ENCODE data around the gene DPM1. TPM values are rescaled to one million over a fixed set of nuclear protein-coding genes. Genes with fewer than 3 reads are reported as not detected.
A peak's percentile ranks its signal among the peaks of the same experiment; 100 is the strongest.

Gene DPM1
- total RNA-seq (2021; ENCODE audit: unreplicated experiment) (65.5 TPM), Bru-seq, nascent RNA (percentile 95 among the genes with signal in this experiment), BruChase-seq, experiment 1, labeled RNA remaining after a 6-hour chase (percentile 90 among the genes with signal in this experiment), BruChase-seq, experiment 2, labeled RNA remaining after a 2-hour chase (percentile 85 among the genes with signal in this experiment)
- polyA plus RNA-seq (2012): 34.6 and 52.8 TPM in 2 replicates
- long read RNA-seq, transcript DPM1-203 (9 exons, 1,075 nt): major isoform, 25 of 57 reads
- long read RNA-seq, partial matches to known transcripts: 21 of 57 reads
- long read RNA-seq, other reads (novel, unspliced or antisense): 6 of 57 reads

DNA sequence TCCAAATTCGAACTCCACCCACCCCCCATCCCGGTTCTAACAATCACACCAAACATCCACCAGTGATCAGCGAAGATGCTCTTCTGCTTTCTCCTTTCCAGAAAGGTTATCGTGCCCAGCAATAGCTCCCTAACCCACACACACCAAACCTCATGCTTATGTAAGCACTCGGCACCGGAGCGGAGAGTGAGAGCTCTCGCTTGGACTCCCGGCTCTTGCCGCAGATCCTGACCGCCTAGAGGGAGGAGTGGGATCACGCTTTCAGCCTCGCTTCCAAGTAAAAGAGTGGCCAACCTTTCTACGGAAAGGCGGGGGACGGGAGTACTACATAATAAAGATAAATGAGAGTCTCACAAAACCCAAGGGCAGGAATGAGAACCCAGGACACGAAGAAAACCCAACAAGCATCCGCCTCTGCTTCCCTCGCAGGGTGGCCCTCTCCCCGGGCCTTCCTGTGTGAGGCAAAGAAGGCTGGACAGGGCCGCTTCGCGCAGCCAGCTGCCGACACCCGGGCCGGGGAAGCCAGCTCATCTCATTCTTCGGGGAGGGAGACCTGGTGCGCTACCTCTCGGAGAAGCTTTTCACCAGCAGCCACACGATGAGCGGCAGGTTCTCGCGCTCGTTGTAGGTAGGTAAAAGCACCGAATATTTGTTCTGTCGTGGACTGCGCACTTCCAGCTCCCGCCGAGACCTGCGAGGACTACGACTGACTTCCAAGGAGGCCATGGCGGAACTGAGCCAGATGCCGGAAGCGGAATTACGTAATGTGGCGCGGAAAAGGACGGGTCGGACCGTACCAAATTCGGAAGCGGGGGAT, at the start of gene DPM1:
DPM1 (minus strand) TSS at position 735 of the 817 bp plus-strand sequence; CDS start at position 726, 9 bp downstream.
- ATAC-seq (peak; percentile 85), DNase-seq (ENCODE audit: low read depth, low spot score) (no peak)
- Histone ChIP-seq H3K9me2 (ENCODE audit: insufficient read depth) (no peaks in the 10 kb centered on the region), H3K9me3 (ENCODE audit: control insufficient read depth in 1 of 2, insufficient read depth in 1 of 2, low read depth in 1 of 2, low read length in 2 of 2) (no peaks in the 10 kb centered on the region), H3K4me2 (ENCODE audit: low read length) (peak within 1 kb of the TSS; percentile 82), H3K9ac (ENCODE audit: low read length) (peak within 1 kb of the TSS; percentile 96), H3K79me2 (ENCODE audit: insufficient read depth, low read length) (peaks cover 85% of the 10 kb centered on the region), H3K27ac (ENCODE audit: low read depth, low read length) (peak within 1 kb of the TSS; percentile 66), H3K27me3 (ENCODE audit: insufficient read depth, low read length) (no peaks in the 10 kb centered on the region), H3K4me3 (replicated peaks in 1 of 2; ENCODE audit: low read depth in 1 of 2, low read length in 2 of 2) (peak within 1 kb of the TSS; percentile 60 to 77), H4K20me1 (ENCODE audit: insufficient read depth) (peaks cover 28% of the 10 kb centered on the region; the same call in 1 of the 2 replicates), H2AFZ (ENCODE audit: low read depth, low read length, poor library complexity, severe bottlenecking) (peak within 1 kb of the TSS; percentile 80), H3K4me1 (ENCODE audit: control insufficient read depth in 1 of 2, insufficient read depth in 2 of 2, low read length in 2 of 2) (peaks cover 14 to 19% of the 10 kb centered on the region in 2 experiments), H3K36me3 (ENCODE audit: control insufficient read depth in 1 of 2, insufficient read depth in 2 of 2, low read length in 2 of 2) (peaks cover 7 to 23% of the 10 kb centered on the region in 2 experiments; a peak in 3 of 4 replicates)
- ChIA-PET CTCF (interaction anchor here (1.0 to 1.9 kb wide), 5 partner anchors 24 to 163 kb away, joined by 3 to 7 read pairs (median 5); partner anchors contain the start of gene BCAS4), POLR2A (interaction anchor here (0.8 to 2.3 kb wide), 7 partner anchors 8 to 163 kb away, joined by 3 to 9 read pairs (median 4); partner anchors contain the start of genes ADNP and BCAS4), RAD21 (ENCODE audit: low non-redundant PET in 1 of 2, low total read pairs in 2 of 2, uncharacterized antibody in 2 of 2, unreplicated experiment in 2 of 2) (no interaction called here)
- TF ChIP-seq CBX3 (IDR thresholded peaks at IDR 0.05; ENCODE audit: low read depth): no peak
- peak; percentile 82 for TF ChIP-seq POLR2A (IDR thresholded peaks at IDR 0.05; ENCODE audit: borderline replicate concordance, extremely low read depth, insufficient read depth, insufficient read length)
- peak; percentile 68 for TF ChIP-seq SIN3A (IDR thresholded peaks at IDR 0.05; ENCODE audit: low read depth)
- TF ChIP-seq REST (IDR thresholded peaks at IDR 0.05; ENCODE audit: low read depth): no peak
- peak; percentile 16 for TF ChIP-seq TCF7L2 (IDR thresholded peaks at IDR 0.05; ENCODE audit: borderline replicate concordance, extremely low read depth, insufficient read depth, insufficient read length)
- peak; percentile 95 for TF ChIP-seq POLR2AphosphoS5 (IDR thresholded peaks at IDR 0.05; ENCODE audit: low read depth, low read length)
- TF ChIP-seq YY1 (IDR thresholded peaks at IDR 0.05; ENCODE audit: extremely low read depth, insufficient replicate concordance, low read depth, low read length): peak; percentile 85
- intact Hi-C loops (cut with micrococcal nuclease): no loop called here
- BruUV-seq (replicated peaks): no TSS peak

Data from HCT116 (cell line).